DND-41 (cell line): ENCODE measurements around the gene PRR23E.

Experiments used
- ATAC-seq: fragments of 200-7000 bp; cut with Tn5 transposase; 3 replicates; pipeline ENCODE4 v1.9.1; 2021; ENCODE audit warnings: low read depth; ENCODE audit not compliant: insufficient read depth
- DNase-seq: peaks from one replicate; pipeline ENCODE4 v3.0.0-alpha.2; 2020
- H2AFZ ChIP-seq: 2 replicates; pipeline ENCODE4 v1.6.0; 2012; ENCODE audit warnings: low read depth, low read length
- H3K27ac ChIP-seq: 2 replicates; pipeline ENCODE4 v1.5.1; 2012; ENCODE audit warnings: low read length, inconsistent platforms
- H3K27me3 ChIP-seq: fragments of 200-600 bp; sonication (generic); 2 replicates; pipeline ENCODE4 v1.6.0; 2012; ENCODE audit warnings: low read length, mild to moderate bottlenecking, inconsistent platforms; ENCODE audit not compliant: insufficient read depth, poor library complexity
- H3K36me3 ChIP-seq: 2 replicates; pipeline ENCODE4 v1.5.1; 2012; ENCODE audit warnings: low read length, inconsistent platforms; ENCODE audit not compliant: insufficient read depth
- H3K4me1 ChIP-seq: 2 replicates; pipeline ENCODE4 v1.5.1; 2012; ENCODE audit warnings: mild to moderate bottlenecking, low read length; ENCODE audit not compliant: insufficient read depth
- H3K4me2 ChIP-seq: 2 replicates; pipeline ENCODE4 v1.6.0; 2012; ENCODE audit warnings: mild to moderate bottlenecking, moderate library complexity, low read length, inconsistent platforms; ENCODE audit not compliant: insufficient read depth
- H3K4me3 ChIP-seq, 2 experiments: fragments of 200-600 bp in 1 of 2; shearing (Covaris generic) in 1 of 2; 2 replicates each; pipeline ENCODE4 v1.5.1; 2012 to 2016; ENCODE audit warnings: inconsistent platforms in 2 of 2, low read length in 2 of 2, mild to moderate bottlenecking in 2 of 2, low read depth in 1 of 2, moderate library complexity in 1 of 2
- H3K79me2 ChIP-seq: 2 replicates; pipeline ENCODE4 v1.6.0; 2012; ENCODE audit warnings: low read length, inconsistent platforms; ENCODE audit not compliant: insufficient read depth
- H3K9ac ChIP-seq: 2 replicates; pipeline ENCODE4 v1.6.0; 2012; ENCODE audit warnings: low read depth, mild to moderate bottlenecking, inconsistent platforms, low read length, moderate library complexity
- H3K9me3 ChIP-seq: 2 replicates; pipeline ENCODE4 v1.5.1; 2012; ENCODE audit warnings: low read length, moderate library complexity, mild to moderate bottlenecking, inconsistent platforms; ENCODE audit not compliant: insufficient read depth, severe bottlenecking
- H4K20me1 ChIP-seq: 2 replicates; pipeline ENCODE4 v1.6.0; 2012; ENCODE audit warnings: low read length; ENCODE audit not compliant: insufficient read depth
- EZH2 ChIP-seq: IDR thresholded peaks from 3 replicates; pipeline ENCODE4 v1.6.1; 2012; ENCODE audit warnings: borderline replicate concordance, low read depth, mild to moderate bottlenecking, moderate library complexity, low read length, inconsistent platforms; ENCODE audit not compliant: severe bottlenecking
- TF ChIP-seq, protein P1 (sequence below): IDR thresholded peaks from 2 replicates; pipeline ENCODE4 v1.5.1; 2012; ENCODE audit warnings: borderline replicate concordance, low read length, moderate library complexity, mild to moderate bottlenecking; ENCODE audit not compliant: poor library complexity, severe bottlenecking; ENCODE audit errors: extremely low read depth

Gene PRR23E

DNA sequence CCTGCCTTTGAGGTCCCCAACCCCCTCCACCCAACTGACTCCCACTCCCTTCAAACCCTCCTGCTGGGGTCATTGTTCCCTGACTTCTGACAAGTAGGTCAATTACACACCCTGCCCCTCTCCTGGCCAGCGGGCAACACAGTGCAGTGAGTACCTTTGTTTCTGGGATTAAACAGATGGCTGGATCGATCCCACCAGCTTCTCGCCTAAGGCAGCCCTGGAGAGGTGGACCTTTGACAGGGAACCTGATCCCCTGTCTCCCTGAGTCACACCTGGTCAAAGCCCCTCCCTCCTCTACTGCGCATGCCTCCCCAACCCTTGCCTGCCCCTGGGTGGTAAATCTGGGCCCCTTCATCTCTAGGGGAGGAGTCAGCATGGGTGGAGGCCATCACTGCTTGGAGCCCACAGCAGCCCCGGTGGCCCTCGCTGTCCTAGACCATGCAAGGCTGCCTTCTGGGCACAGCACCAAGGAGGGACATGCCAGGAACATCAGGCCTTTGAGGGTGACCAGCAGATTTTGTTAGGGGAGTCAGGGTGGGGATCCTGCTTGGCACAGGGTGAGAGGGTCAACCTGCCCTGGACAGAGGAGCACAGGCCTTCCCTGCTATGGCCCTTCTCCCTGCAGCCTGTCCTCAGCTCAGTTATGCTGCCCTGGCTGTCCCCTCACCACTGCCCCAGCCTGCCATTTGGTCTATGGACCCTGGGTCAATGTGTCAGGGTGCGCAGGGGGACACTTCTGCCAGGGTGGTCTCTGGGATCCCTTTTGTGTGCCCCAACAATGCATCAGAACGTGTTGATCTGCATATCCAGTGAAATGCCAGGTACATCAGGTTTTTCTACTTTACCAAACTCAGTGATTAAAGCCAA lies 9.8 kb upstream of the PRR23E start:
- Histone ChIP-seq H3K4me1 (no peaks in the 10 kb centered on the region), H4K20me1 (no peaks in the 10 kb centered on the region), H3K27me3 (no peaks in the 10 kb centered on the region), H3K4me3 (no peak overlapping the region), H3K4me2 (no peak overlapping the region), H3K9me3 (peaks cover 2% of the 10 kb centered on the region), H2AFZ (no peak overlapping the region), H3K36me3 (no peaks in the 10 kb centered on the region), H3K27ac (no peak overlapping the region), H3K9ac (no peak overlapping the region), H3K79me2 (no peaks in the 10 kb centered on the region)
- TF ChIP-seq, protein P1, sequence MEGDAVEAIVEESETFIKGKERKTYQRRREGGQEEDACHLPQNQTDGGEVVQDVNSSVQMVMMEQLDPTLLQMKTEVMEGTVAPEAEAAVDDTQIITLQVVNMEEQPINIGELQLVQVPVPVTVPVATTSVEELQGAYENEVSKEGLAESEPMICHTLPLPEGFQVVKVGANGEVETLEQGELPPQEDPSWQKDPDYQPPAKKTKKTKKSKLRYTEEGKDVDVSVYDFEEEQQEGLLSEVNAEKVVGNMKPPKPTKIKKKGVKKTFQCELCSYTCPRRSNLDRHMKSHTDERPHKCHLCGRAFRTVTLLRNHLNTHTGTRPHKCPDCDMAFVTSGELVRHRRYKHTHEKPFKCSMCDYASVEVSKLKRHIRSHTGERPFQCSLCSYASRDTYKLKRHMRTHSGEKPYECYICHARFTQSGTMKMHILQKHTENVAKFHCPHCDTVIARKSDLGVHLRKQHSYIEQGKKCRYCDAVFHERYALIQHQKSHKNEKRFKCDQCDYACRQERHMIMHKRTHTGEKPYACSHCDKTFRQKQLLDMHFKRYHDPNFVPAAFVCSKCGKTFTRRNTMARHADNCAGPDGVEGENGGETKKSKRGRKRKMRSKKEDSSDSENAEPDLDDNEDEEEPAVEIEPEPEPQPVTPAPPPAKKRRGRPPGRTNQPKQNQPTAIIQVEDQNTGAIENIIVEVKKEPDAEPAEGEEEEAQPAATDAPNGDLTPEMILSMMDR, result no peak
- no peak for TF ChIP-seq EZH2
- ATAC-seq, result no peak
- no peak for DNase-seq

DNA sequence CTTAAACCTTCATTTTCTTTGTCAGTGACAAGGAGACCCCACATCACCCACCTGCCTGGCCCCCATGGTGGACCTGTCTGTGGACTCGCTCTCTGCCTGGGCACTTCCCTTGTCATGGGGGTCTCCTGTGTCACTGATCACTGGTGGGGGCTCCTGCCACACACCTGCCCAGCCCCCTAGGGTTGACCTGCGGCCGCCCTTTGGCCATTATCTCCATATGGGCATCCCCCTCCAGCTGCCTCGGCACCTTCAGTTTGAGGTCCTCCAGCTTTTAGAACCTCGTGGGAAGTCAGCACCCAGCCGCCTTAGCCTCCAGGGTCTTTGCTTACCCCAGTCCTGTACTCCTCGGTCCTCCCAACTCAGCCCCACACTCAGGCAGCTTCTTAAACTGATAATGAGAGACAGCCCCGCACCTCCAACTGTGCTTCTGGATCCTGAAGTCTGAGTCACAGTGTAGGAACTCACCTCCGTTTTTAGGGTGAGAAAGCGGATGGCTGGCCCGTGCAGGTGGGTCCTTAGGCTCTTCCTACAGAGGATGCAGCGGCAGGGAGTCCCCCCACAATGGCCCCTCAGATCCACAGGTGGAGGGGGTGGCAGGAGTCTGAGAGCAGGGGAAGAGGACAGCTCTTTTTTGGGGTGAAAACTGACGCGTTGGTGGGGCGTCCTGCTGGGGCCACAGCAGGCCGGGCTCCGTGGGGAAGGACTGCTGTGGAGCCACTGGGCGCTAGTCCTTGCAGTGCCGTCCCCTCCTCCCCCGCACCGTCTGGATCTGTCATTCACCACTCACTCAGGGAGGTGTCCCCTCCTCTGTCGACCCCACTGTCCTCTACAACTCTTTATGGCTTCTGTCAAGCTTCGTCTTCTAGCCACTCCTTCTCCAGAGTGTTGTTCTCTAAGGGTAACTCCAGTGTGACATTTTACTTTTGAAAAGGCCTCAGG lies 8.7 kb upstream of the PRR23E start:
- no peak for DNase-seq

DNA sequence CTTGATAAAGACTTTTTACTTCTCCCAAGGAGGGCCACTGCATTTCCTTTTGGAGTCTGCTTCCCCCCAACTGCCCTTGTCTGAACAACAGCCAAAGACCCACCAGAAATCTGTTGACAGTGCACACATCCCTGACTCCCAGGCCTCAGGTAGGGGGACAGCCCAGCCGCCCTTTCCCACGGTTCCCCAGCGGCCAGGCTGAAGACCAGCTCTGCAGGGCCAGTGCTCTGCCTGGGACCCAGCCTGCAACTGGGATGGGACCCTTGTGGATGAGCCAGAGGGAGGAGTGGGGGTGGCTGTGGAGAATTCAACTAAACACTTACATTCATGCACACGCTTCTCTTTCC lies 8.1 kb upstream of the PRR23E start:
- Histone ChIP-seq H3K4me1 (no peaks in the 10 kb centered on the region), H3K27ac (no peak overlapping the region), H3K9ac (no peak overlapping the region), H4K20me1 (no peaks in the 10 kb centered on the region), H3K4me3 (no peak overlapping the region), H3K36me3 (no peaks in the 10 kb centered on the region), H3K79me2 (no peaks in the 10 kb centered on the region), H3K9me3 (no peaks in the 10 kb centered on the region), H3K27me3 (no peaks in the 10 kb centered on the region), H3K4me2 (no peak overlapping the region), H2AFZ (no peak overlapping the region)
- no peak for ATAC-seq
- DNase-seq, result no peak
- TF ChIP-seq, protein P1, result no peak
- no peak for TF ChIP-seq EZH2

More for the DNA sequence above, 8.7 kb upstream of the PRR23E start:
- H3K4me2 ChIP-seq, result no peak overlapping the region
- H3K4me3 ChIP-seq, result no peak overlapping the region
- ATAC-seq, result no peak
- peaks cover 2% of the 10 kb centered on the region for H3K9me3 ChIP-seq
- no peaks in the 10 kb centered on the region for H4K20me1 ChIP-seq
- no peaks in the 10 kb centered on the region for H3K4me1 ChIP-seq
- no peak overlapping the region for H3K27ac ChIP-seq
- H3K27me3 ChIP-seq, result no peaks in the 10 kb centered on the region
- H2AFZ ChIP-seq, result no peak overlapping the region
- H3K79me2 ChIP-seq, result no peaks in the 10 kb centered on the region
- no peak for TF ChIP-seq EZH2
- TF ChIP-seq, protein P1, result no peak
- H3K9ac ChIP-seq, result no peak overlapping the region
- H3K36me3 ChIP-seq, result no peaks in the 10 kb centered on the region
